ENCODE results near the gene PTH2R.

The PTH2R gene

GRCh38 chr2:208542465-208543041 lies 136.0 kb downstream of the PTH2R start:
- DNase-seq (ENCODE audit: low read depth in 2 of 2), result no peak

All from fibroblast of skin of left biceps (primary cell).